HG03442 (cell line): ENCODE measurements around the gene SLITRK5.

ENCODE experiments used
- ATAC-seq: cut with Tn5 transposase; IDR thresholded peaks from one replicate; pipeline ENCODE4 v1.9.1; 2021; ENCODE audit warnings: mild to moderate bottlenecking, moderate library complexity; ENCODE audit not compliant: unreplicated experiment

The SLITRK5 gene, protein sequence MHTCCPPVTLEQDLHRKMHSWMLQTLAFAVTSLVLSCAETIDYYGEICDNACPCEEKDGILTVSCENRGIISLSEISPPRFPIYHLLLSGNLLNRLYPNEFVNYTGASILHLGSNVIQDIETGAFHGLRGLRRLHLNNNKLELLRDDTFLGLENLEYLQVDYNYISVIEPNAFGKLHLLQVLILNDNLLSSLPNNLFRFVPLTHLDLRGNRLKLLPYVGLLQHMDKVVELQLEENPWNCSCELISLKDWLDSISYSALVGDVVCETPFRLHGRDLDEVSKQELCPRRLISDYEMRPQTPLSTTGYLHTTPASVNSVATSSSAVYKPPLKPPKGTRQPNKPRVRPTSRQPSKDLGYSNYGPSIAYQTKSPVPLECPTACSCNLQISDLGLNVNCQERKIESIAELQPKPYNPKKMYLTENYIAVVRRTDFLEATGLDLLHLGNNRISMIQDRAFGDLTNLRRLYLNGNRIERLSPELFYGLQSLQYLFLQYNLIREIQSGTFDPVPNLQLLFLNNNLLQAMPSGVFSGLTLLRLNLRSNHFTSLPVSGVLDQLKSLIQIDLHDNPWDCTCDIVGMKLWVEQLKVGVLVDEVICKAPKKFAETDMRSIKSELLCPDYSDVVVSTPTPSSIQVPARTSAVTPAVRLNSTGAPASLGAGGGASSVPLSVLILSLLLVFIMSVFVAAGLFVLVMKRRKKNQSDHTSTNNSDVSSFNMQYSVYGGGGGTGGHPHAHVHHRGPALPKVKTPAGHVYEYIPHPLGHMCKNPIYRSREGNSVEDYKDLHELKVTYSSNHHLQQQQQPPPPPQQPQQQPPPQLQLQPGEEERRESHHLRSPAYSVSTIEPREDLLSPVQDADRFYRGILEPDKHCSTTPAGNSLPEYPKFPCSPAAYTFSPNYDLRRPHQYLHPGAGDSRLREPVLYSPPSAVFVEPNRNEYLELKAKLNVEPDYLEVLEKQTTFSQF

GRCh38 chr13:87671031-87671752 is at the start of gene SLITRK5:
Gene SLITRK5, plus strand, starts transcription at chr13:87671371. Its CDS starts 4,018 bp downstream, at chr13:87675389.
- ATAC-seq = peak; percentile 97

DNA sequence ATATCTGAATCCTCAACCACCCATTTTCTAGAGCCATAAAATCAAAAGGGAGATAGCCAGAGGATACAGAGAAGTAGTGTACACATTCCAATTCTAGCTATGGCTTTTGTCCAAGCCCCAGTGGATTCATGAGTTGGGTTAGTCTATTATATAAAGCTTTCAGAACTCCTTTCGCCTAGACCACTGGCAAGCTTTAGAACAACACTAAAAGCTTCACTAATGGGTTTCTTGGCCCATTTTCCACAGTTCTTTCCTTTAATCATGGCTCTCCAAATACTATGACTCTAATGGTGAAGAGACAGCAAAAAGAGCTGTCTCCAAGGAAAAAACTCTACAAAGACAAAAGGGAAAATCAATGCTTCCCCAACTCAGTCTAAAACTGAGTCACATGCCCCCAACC is 48.2 kb upstream of the SLITRK5 start:
- no peak for ATAC-seq

DNA sequence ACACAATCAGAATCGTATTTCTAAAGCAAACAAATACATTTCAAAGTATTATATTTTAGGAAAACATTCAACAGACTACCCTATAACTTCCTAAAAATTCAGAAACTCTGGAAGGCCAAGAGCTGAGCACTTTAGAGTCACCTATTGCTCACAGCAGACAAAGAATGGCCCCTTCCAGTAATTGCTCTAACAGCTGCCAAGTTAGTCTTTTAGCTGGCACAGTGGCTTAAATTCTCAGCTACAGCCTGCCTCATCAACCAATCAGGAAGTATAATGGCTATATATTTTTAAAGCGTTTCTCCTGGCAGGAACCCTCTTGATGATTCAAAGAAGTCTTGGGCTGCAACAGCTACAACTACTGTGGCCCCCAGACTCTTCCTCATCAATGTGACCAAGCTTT is 14.9 kb upstream of the SLITRK5 start:
- no peak for ATAC-seq

- no peak for ATAC-seq
Measured at GRCh38 chr13:87661471-87661870, 9.7 kb upstream of the SLITRK5 start.

DNA sequence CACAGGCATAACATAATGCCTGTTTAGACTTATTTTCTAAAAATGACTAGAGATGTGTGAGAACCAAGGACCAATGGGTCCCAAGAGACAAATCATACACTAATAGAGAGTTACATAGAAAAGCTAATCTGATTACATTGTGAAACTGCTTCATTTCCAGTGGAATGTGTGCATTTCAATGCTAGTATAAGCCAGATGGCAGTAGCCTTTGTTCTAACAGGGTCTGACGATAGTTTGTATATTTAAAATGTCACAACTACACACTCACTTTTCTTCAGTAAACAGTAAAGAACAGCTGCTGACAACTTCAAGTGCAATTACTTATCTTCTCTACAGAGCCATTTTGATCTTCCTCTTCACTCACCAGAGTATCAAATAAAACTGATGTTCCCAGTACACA is 4.3 kb upstream of the SLITRK5 start:
- ATAC-seq = no peak

- no peak for ATAC-seq
Measured at GRCh38 chr13:87667686-87668085, 3.5 kb upstream of the SLITRK5 start.

- no peak for ATAC-seq
Measured at GRCh38 chr13:87669379-87669978, 1.7 kb upstream of the SLITRK5 start.

- ATAC-seq = no peak
Measured at GRCh38 chr13:87671753-87672605, 808 bp downstream of the SLITRK5 start.

DNA sequence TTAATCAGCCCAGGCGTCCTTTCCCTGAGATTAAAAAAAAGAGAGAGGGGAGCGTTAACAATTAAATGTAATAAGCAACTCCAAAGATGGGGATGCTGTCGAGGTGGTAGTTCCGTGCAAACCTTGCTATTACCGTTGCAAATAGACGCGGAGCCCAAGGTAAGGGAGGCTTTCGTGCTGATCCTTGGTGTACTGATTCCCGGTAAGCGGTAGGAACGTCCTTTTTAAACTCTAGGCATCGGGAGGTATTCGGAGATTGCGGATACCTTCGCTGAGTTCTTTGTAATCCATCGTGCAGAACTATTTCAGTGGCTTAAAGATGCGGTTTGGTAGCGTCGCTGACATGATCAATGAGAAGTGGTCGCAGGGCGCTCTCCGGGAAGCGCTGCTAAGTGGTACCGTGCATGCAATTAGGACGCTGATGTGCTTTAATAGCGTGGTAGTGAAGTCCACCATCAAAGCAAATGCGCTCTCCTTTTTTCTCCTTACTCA is 3.1 kb downstream of the SLITRK5 start:
- ATAC-seq = no peak

DNA sequence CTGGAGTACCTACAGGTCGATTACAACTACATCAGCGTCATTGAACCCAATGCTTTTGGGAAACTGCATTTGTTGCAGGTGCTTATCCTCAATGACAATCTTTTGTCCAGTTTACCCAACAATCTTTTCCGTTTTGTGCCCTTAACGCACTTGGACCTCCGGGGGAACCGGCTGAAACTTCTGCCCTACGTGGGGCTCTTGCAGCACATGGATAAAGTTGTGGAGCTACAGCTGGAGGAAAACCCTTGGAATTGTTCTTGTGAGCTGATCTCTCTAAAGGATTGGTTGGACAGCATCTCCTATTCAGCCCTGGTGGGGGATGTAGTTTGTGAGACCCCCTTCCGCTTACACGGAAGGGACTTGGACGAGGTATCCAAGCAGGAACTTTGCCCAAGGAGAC is 4.7 kb downstream of the SLITRK5 start:
- no peak for ATAC-seq

DNA sequence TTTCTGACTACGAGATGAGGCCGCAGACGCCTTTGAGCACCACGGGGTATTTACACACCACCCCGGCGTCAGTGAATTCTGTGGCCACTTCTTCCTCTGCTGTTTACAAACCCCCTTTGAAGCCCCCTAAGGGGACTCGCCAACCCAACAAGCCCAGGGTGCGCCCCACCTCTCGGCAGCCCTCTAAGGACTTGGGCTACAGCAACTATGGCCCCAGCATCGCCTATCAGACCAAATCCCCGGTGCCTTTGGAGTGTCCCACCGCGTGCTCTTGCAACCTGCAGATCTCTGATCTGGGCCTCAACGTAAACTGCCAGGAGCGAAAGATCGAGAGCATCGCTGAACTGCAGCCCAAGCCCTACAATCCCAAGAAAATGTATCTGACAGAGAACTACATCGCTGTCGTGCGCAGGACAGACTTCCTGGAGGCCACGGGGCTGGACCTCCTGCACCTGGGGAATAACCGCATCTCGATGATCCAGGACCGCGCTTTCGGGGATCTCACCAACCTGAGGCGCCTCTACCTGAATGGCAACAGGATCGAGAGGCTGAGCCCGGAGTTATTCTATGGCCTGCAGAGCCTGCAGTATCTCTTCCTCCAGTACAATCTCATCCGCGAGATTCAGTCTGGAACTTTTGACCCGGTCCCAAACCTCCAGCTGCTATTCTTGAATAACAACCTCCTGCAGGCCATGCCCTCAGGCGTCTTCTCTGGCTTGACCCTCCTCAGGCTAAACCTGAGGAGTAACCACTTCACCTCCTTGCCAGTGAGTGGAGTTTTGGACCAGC is 5.3 kb downstream of the SLITRK5 start:
- ATAC-seq = no peak

- no peak for ATAC-seq
Measured at GRCh38 chr13:87677043-87677495, 5.9 kb downstream of the SLITRK5 start.

- ATAC-seq = no peak
Measured at GRCh38 chr13:87677496-87678371, 6.6 kb downstream of the SLITRK5 start.

DNA sequence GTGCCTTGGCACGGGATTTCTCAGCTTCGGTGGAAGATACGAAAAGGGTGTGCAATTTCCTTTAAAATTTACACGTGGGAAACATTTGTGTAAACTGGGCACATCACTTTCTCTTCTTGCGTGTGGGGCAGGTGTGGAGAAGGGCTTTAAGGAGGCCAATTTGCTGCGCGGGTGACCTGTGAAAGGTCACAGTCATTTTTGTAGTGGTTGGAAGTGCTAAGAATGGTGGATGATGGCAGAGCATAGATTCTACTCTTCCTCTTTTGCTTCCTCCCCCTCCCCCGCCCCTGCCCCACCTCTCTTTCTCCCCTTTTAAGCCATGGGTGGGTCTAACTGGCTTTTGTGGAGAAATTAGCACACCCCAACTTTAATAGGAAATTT is 7.2 kb downstream of the SLITRK5 start:
- no peak for ATAC-seq

DNA sequence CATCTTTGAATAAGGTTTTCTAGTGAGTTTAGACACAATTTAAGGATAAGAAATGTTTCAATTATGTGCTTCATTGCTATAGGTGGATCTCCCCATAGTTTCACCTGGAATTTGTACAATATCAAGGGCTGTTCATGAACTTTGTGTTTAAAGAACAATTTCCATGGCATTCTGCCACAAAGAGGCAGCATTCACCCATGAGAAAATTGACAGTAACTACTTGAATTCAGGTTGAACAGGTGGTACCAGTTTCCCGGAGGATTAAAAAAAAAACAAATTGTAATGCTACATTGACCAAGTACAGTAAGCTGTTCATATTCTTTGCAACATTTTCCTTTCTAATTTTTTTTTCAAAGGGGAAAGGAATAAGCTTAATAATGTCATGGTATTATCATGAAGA is 9.1 kb downstream of the SLITRK5 start:
- ATAC-seq = no peak

DNA sequence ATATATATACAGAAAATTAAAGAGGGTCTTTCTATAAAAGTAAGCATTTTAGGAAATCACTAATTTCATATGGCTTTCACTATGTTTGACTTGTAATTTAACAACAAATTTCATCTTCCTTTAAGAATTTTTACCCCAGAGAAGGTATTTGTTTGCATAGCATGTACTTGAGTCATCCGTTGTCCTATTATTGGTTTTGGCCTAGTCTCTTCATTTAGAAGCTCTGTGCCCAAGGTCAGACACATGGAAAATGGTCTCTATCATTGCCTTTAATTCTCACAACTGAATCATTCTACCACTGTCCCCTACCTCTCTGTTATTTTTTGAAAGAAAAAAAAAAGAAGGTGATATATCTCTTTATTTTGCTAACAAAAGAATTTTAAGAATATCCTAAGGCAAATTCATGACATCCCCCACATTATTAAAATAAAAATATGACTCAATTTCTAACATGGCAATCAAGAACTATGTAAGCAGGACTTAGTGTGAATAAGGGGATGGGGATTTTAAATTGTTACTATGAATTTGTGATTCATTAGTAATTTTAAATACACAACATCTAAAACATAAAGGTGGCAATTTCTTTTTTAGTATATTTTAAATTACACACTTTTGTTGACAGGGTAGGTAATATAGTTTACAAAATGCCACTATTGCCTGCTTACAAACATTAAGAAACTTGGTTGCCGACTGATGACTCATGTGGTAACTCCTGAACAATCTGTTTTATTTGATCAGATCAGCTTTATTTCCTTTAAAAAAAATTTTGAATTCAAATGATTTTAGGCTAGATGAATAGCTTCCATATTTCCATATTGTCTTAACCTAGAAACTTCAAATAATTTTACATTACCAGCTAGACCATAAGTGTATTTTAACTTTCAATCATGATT is 13.9 kb downstream of the SLITRK5 start:
- no peak for ATAC-seq

DNA sequence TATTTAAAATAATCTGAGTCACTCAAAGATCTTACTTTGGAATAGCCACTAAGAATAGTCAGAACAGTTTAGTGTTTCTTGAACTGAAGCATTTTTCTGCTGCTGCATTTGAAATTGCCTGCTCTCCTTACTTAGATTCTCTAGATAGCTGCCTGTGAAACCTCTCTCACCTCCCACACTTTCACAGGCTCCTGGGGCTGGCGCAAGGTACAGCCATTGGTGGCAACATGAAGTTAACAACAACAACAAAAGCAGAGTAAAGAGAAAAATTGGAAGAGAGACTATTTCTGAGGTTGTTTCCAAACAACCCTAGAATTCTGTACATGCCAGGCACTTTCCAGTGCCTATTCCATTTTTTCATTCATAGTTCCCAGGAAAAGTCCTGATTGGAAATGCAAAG is 25.3 kb downstream of the SLITRK5 start:
- ATAC-seq = no peak
